Natural killer cell treated with Interleukin-12 subunit alpha and Interleukin-12 subunit beta and Interleukin-15 and Interleukin-18, amount 100 ng/mL, for 72 hours (primary cell): ENCODE data around the gene TFAP2C. TPM values are rescaled to one million over a fixed set of nuclear protein-coding genes. Genes with fewer than 3 reads are reported as not detected.

Experiments used
- ATAC-seq, 2 donors: fragments of 150-1000 bp; cut with Tn5 transposase in 1 of 2; sonication (Bioruptor Pico), chemical (Tn5 transposase) in 1 of 2; 2 replicates each; pipeline ENCODE4 v1.10.0; 2021
- DNase-seq: peaks from one replicate; pipeline ENCODE4 v3.0.0; 2022; ENCODE audit warnings: low spot score
- H3K27ac Mint-ChIP-seq, 2 donors: 1 replicate in 1 of 2; 2 replicates in 1 of 2; pipeline ENCODE4 v1.8.0; 2022; ENCODE audit warnings: mixed read lengths in 2 of 2, mild to moderate bottlenecking in 1 of 2, moderate library complexity in 1 of 2
- H3K27me3 Mint-ChIP-seq, 2 donors: 1 replicate in 1 of 2; 2 replicates in 1 of 2; pipeline ENCODE4 v1.8.0; 2022; ENCODE audit warnings: mixed read lengths in 2 of 2
- H3K36me3 Mint-ChIP-seq: one replicate; pipeline ENCODE4 v1.8.0; 2022; ENCODE audit warnings: mixed read lengths
- H3K4me1 Mint-ChIP-seq, 2 donors: 1 replicate in 1 of 2; 2 replicates in 1 of 2; pipeline ENCODE4 v1.8.0; 2022; ENCODE audit warnings: low read depth in 2 of 2, mixed read lengths in 2 of 2, mild to moderate bottlenecking in 1 of 2
- H3K4me3 Mint-ChIP-seq: one replicate; pipeline ENCODE4 v1.8.0; 2022; ENCODE audit warnings: mixed read lengths
- H3K9me3 Mint-ChIP-seq: 2 replicates; pipeline ENCODE4 v1.8.0; 2022; ENCODE audit warnings: mixed read lengths
- total RNA-seq, 2 donors: library from RNA; stranded (reverse); gene quantifications; one replicate each; pipeline ENCODE4 v1.2.3, GENCODE V29; 2022

TFAP2C gene
- total RNA-seq, 2 donors from 2014 or later = not detected

DNA sequence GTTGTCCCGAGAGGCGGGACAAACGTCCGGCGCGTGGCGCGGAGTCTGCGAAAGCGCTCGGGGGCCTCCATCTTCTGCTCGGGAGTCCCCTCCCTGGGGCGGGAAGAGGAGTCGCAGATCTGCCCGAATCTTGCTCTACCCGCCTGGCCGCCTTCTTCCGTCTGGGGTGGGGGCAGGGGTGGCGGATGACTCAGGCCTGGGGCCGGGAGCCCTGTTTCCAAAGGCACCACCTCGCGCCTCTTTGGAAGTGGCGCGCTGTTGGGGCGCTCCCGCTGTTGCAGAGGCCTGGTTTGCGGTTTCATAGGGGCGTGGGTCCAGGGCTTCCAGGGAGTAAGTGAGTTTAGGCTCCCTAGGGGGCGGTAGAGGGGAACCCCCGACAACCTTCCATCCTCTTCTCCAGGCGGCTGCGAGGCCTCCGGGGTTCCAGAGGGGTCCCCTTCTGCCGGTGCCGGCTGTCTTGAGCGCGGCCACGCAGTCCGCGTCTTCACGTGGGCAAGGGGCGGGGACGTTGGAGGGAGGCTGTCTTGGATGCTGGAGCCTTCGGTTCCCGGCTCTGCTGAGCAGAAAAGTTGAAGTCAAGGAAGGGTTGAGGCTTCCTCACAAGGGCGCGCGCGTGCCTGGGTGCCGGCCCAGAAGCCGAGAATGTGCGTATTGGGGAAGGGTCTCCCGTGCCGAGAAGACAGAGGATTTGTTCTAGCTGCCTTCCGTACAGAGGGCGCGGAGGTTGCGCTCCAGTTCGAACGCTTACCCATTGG is 2.6 kb upstream of the TFAP2C start:
- no peak overlapping the region for H3K4me3 Mint-ChIP-seq
- no peak overlapping the region for H3K27ac Mint-ChIP-seq
- no peaks in the 10 kb centered on the region for H3K36me3 Mint-ChIP-seq
- peaks cover 15 to 23% of the 10 kb centered on the region in 2 donors for H3K27me3 Mint-ChIP-seq
- peaks cover 0 to 2% of the 10 kb centered on the region in 2 donors for H3K4me1 Mint-ChIP-seq
- H3K9me3 Mint-ChIP-seq = no peaks in the 10 kb centered on the region
- peak in 1 of 2 donors; percentile 8 for ATAC-seq
- no peak for DNase-seq

DNA sequence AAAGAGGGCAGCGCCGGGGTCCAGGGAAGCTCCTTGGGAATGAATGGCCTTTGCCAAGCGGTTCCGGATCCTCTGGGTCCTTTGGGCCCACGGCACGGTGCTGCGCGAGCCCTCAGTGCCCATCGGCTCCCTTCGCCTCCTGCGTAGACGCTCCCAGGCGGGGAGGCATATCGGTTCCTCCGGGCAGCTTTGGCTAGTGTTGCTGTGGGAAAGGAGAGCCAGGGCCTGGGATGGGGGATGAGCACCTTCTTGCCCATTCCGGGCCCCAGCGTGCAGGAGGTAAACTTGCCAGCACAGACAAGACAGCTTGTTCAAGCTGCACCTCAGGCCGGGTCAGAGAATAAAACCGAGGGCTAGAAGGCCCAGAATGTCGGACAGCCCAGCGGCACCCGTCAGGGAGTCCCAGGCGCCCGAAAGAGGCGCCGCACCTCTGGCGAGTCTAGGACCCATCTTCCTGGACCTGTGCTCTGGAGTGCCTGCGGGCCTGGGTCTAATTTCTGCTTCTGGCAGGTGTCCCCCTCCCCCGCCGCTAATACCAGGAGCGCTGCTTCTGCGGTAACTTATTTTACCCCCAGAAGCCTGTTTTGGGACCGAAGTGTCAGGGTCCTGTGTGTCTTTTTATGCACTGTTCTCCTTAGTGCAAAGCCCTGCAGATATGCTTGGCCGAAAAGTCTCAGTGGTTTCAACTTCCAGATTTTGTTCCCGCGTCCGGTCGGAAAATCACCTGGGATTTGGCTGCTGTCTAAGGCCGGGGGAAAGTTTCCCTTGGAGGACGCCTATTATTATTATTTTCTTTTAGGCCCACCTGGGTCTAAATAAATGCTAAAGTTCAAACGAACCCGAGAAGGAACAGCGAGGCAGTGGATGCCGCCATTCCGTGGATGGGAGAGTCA is 1.7 kb upstream of the TFAP2C start:
- Mint-ChIP-seq H3K4me3 (no peak overlapping the region), H3K27me3 (peaks cover 21 to 25% of the 10 kb centered on the region in 2 donors), H3K27ac (no peak overlapping the region), H3K9me3 (no peaks in the 10 kb centered on the region), H3K36me3 (no peaks in the 10 kb centered on the region), H3K4me1 (peaks cover 0 to 2% of the 10 kb centered on the region in 2 donors)
- DNase-seq = no peak
- ATAC-seq = no peak

GRCh38 chr20:56628015-56628872 is 862 bp upstream of the TFAP2C start:
- no peak for DNase-seq
- peaks cover 23 to 29% of the 10 kb centered on the region in 2 donors for H3K27me3 Mint-ChIP-seq

GRCh38 chr20:56629464-56630085 is 469 bp downstream of the TFAP2C start:
- Mint-ChIP-seq H3K36me3 (no peaks in the 10 kb centered on the region), H3K4me1 (peaks cover 0 to 2% of the 10 kb centered on the region in 2 donors), H3K4me3 (no peak overlapping the region), H3K27ac (no peak overlapping the region), H3K9me3 (no peaks in the 10 kb centered on the region), H3K27me3 (peaks cover 30 to 37% of the 10 kb centered on the region in 2 donors)
- ATAC-seq (no peak), DNase-seq (no peak)

More at GRCh38 chr20:56628015-56628872, 862 bp upstream of the TFAP2C start:
- ATAC-seq = no peak
- no peaks in the 10 kb centered on the region for H3K9me3 Mint-ChIP-seq
- peaks cover 0 to 2% of the 10 kb centered on the region in 2 donors for H3K4me1 Mint-ChIP-seq
- no peak overlapping the region for H3K27ac Mint-ChIP-seq
- no peaks in the 10 kb centered on the region for H3K36me3 Mint-ChIP-seq
- no peak overlapping the region for H3K4me3 Mint-ChIP-seq

DNA sequence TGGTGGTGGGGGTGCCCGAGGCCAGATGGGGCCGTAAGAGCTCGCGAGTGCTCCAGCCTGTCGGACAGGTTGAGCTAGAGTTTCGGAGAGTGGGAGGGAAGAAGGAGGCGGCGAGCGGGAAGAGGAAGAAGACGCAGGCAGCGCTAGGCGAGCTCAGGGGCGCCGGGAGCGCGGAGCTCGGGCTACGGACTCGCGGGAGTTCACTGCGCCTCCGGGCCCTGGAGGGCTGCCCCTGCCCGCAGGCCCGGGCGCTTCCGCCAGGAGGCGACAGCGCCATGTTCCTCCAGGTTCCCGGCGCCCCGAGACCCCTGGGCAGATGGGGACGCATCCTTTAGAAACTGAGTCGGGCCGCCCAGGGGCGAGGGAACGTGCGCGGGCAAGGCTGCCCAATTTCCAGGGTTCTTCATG is 984 bp downstream of the TFAP2C start:
- H3K4me1 Mint-ChIP-seq = peaks cover 0 to 2% of the 10 kb centered on the region in 2 donors
- H3K9me3 Mint-ChIP-seq = no peaks in the 10 kb centered on the region
- ATAC-seq = no peak
- H3K36me3 Mint-ChIP-seq = no peaks in the 10 kb centered on the region
- H3K4me3 Mint-ChIP-seq = no peak overlapping the region
- H3K27me3 Mint-ChIP-seq = peaks cover 31 to 37% of the 10 kb centered on the region in 2 donors
- no peak overlapping the region for H3K27ac Mint-ChIP-seq
- no peak for DNase-seq

DNA sequence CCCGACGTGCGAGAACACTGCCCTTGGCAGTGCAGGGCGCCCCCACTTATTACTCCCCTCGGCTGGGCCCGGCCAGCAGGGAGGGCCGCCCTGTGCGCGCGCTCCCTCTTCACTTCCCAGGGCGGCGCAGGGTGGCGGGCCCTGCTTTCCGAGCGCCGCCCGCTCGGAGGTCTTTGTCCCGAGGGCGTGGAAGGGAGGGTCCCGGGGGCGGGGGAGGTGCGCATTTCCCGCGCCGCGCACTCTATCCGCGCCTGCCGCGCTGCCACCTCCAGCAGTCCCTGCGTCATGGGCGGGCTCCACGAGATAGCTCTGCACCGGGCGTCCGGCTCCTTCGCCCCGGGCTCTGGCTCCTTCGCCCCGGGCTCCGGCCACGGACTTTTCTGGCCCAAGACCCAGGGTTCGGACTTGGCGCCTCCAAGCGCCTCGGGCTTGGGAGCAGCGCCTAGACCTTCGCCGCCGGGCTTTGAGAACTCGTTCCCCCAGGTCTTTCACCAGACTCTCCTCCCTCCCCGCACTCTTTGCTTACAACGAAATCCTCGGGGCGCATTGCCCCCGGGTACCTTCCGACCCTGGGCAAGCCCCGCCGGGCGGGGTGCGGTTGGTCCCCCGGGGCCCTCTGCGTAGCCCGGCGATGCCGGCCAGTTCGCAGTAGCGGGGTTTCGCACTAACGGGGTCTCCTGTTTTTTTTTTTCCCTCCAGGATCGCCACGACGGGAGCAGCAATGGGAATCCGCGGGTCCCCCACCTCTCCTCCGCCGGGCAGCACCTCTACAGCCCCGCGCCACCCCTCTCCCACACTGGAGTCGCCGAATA is 1.6 kb downstream of the TFAP2C start:
- ATAC-seq (no peak), DNase-seq (no peak)
- Mint-ChIP-seq H3K36me3 (no peaks in the 10 kb centered on the region), H3K4me1 (peaks cover 0 to 2% of the 10 kb centered on the region in 2 donors), H3K27me3 (peaks cover 31 to 43% of the 10 kb centered on the region in 2 donors), H3K9me3 (no peaks in the 10 kb centered on the region), H3K4me3 (no peak overlapping the region), H3K27ac (no peak overlapping the region)

GRCh38 chr20:56631318-56631989 is 2.3 kb downstream of the TFAP2C start:
- Mint-ChIP-seq H3K4me1 (peaks cover 0 to 2% of the 10 kb centered on the region in 2 donors), H3K9me3 (no peaks in the 10 kb centered on the region), H3K4me3 (no peak overlapping the region), H3K36me3 (no peaks in the 10 kb centered on the region), H3K27ac (no peak overlapping the region), H3K27me3 (peaks cover 35 to 48% of the 10 kb centered on the region in 2 donors)
- ATAC-seq (no peak), DNase-seq (no peak)

DNA sequence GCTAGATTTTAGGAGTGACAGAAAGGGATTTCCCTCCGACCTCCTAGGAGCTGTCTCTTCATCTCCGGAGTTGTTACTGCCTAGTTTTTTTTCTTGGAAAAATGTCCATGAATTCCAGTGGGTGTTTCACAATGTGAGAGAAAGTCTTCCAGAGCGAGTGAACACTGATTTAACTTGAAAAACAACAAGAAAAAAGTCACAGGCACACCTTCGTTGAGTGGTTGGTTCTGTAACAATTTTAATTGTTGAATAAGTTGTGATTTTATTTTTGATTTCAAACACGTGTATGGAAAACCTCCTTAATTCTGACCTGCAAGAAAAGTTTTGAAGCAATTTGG is 2.9 kb downstream of the TFAP2C start:
- H3K4me1 Mint-ChIP-seq = peaks cover 0 to 2% of the 10 kb centered on the region in 2 donors
- peaks cover 35 to 51% of the 10 kb centered on the region in 2 donors for H3K27me3 Mint-ChIP-seq
- H3K27ac Mint-ChIP-seq = no peak overlapping the region
- DNase-seq (no peak), ATAC-seq (no peak)
- no peaks in the 10 kb centered on the region for H3K36me3 Mint-ChIP-seq
- H3K4me3 Mint-ChIP-seq = no peak overlapping the region
- H3K9me3 Mint-ChIP-seq = no peaks in the 10 kb centered on the region

GRCh38 chr20:56634307-56634706 is 5.2 kb downstream of the TFAP2C start:
- DNase-seq (no peak), ATAC-seq (no peak)
- Mint-ChIP-seq H3K9me3 (no peaks in the 10 kb centered on the region), H3K27me3 (peaks cover 34 to 53% of the 10 kb centered on the region in 2 donors), H3K27ac (no peak overlapping the region), H3K36me3 (no peaks in the 10 kb centered on the region), H3K4me3 (no peak overlapping the region), H3K4me1 (no peaks in the 10 kb centered on the region)

- H3K4me1 Mint-ChIP-seq = no peaks in the 10 kb centered on the region
- H3K27ac Mint-ChIP-seq = no peak overlapping the region
- DNase-seq (no peak), ATAC-seq (no peak)
- H3K36me3 Mint-ChIP-seq = no peaks in the 10 kb centered on the region
- no peaks in the 10 kb centered on the region for H3K9me3 Mint-ChIP-seq
- peaks cover 33 to 57% of the 10 kb centered on the region in 2 donors for H3K27me3 Mint-ChIP-seq
- H3K4me3 Mint-ChIP-seq = no peak overlapping the region
Measured at GRCh38 chr20:56634735-56635385, 5.8 kb downstream of the TFAP2C start.

- Mint-ChIP-seq H3K27ac (no peak overlapping the region), H3K36me3 (no peaks in the 10 kb centered on the region), H3K4me1 (no peaks in the 10 kb centered on the region), H3K27me3 (peaks cover 31 to 55% of the 10 kb centered on the region in 2 donors), H3K9me3 (no peaks in the 10 kb centered on the region), H3K4me3 (no peak overlapping the region)
- ATAC-seq (no peak), DNase-seq (no peak)
Measured at GRCh38 chr20:56636716-56637115, 7.6 kb downstream of the TFAP2C start.

- no peak overlapping the region for H3K4me3 Mint-ChIP-seq
- no peaks in the 10 kb centered on the region for H3K4me1 Mint-ChIP-seq
- peak; percentile 33 to 40 for ATAC-seq
Measured at GRCh38 chr20:56637576-56637975, 8.5 kb downstream of the TFAP2C start.

More at GRCh38 chr20:56637576-56637975, 8.5 kb downstream of the TFAP2C start:
- H3K9me3 Mint-ChIP-seq = no peaks in the 10 kb centered on the region
- H3K27me3 Mint-ChIP-seq = peaks cover 27 to 55% of the 10 kb centered on the region in 2 donors
- no peak for DNase-seq
- H3K36me3 Mint-ChIP-seq = no peaks in the 10 kb centered on the region
- no peak overlapping the region for H3K27ac Mint-ChIP-seq
